WI38 (cell line): ENCODE measurements around the gene PTPRB.

Experiments used
- H3K4me3 ChIP-seq: 2 replicates; pipeline ENCODE4 v1.5.1; 2011; ENCODE audit warnings: low read depth, mild to moderate bottlenecking, control low read depth, low read length
- TF ChIP-seq, protein P1 (sequence below): IDR thresholded peaks from 2 replicates; pipeline ENCODE4 v1.5.1; 2012; ENCODE audit warnings: low read depth, mild to moderate bottlenecking, control low read depth, low read length

The PTPRB gene

DNA sequence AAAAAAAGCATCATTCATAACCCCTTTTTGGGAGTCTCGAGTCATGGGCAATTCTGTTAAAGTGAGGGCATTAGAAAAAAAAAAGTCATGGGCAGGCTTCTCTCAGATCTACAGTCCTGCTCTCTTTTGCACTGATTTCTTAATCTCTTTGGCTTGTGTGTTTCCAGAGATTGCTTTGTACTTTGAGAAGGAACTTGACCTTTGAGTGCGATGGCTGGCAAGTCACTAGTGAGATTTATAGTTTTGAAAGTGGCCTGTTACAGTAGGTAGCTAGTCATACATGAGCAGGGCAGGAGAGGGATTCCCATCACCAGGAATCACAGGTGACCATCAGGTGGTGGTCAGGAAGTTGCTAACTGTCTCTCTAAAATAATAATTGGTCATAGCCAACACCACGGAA lies 151.5 kb downstream of the PTPRB start:
- no peak overlapping the region for H3K4me3 ChIP-seq
- TF ChIP-seq, protein P1, sequence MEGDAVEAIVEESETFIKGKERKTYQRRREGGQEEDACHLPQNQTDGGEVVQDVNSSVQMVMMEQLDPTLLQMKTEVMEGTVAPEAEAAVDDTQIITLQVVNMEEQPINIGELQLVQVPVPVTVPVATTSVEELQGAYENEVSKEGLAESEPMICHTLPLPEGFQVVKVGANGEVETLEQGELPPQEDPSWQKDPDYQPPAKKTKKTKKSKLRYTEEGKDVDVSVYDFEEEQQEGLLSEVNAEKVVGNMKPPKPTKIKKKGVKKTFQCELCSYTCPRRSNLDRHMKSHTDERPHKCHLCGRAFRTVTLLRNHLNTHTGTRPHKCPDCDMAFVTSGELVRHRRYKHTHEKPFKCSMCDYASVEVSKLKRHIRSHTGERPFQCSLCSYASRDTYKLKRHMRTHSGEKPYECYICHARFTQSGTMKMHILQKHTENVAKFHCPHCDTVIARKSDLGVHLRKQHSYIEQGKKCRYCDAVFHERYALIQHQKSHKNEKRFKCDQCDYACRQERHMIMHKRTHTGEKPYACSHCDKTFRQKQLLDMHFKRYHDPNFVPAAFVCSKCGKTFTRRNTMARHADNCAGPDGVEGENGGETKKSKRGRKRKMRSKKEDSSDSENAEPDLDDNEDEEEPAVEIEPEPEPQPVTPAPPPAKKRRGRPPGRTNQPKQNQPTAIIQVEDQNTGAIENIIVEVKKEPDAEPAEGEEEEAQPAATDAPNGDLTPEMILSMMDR: no peak

DNA sequence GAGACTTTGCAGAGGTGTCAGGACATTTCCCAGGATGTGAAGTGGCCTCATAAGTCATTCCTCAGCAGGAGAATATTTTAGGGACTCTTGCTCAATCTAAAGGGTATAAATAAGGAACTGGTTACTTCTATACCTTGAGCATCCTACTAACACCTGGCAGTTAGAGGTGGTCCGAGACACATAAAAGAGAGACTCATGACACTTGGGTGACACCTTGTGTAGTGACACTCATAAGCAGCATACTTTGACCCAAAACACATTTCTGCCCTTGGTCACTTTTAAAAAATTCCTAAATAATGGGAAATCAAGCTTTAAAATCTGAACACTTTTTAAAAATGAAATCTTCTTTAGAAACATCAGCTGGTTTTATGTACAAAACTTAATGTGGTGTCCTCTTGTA lies 152.8 kb downstream of the PTPRB start:
- no peak overlapping the region for H3K4me3 ChIP-seq
- TF ChIP-seq, protein P1: no peak

DNA sequence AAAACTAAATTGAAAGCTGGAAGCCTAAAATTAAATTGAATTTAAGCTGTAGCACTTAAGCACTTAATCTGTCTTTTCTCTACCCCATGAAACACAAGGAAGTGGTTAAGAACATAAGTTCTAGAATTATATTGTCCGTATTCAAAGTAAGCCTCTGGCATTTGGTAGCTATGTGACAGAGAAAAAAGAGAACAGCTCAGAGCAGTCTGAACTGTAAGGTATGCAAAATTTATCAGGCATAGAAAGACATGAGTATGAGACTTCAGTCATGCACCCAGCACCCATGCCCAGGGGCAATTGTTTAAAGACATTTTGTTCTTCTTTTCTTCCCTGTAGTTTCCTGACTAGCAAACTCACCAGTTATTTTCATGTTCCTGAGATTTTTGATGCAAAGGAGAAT lies 154.5 kb downstream of the PTPRB start:
- TF ChIP-seq, protein P1: no peak
- no peak overlapping the region for H3K4me3 ChIP-seq

DNA sequence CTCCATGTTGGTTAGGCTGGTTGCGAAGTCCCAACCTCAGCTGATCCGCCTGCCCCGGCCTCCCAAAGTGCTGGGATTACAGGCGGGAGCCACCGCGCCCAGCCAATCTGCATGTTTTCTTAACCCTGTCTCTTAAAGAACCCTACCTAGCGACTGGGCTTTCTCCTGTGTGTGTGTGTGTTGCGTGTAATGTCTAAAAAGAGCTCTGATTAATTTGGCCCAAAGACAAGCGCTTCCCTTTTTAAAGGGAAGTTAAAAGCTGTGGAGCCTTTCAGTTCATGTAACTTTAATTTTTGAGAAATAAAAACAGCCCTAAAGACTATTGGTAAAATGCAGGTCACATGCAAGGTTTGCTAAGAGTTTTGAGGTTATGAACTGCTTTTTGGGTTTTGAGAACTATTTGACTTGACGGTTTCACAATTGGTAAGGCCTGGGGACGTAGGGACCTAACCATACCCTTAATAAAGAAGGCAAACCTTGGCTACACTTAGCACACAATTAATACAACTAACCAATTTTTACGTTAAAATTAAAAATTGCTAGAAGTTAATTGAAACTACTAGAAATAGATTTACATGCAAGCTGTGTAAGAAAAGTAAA lies 167.9 kb downstream of the PTPRB start:
- no peak overlapping the region for H3K4me3 ChIP-seq
- TF ChIP-seq, protein P1: no peak

DNA sequence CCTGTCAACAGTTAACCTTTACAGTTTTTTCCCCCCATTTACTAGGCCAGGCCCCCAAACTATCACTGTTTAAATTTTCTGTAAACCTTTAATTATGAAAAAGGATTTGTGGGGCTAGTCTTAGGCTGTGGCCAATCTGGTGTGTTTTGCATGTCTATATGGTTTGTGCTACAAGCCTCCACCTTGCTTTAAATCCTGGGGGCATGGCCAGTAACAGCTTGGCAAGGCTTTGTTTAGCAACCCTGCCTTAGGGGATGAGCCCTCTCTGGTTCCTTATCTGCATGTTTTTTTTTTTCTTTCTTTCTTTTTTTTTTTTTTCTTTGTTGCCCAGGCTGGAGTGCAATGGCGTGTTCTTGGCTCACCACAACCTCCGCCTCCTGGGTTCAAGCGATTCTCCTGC lies 168.5 kb downstream of the PTPRB start:
- no peak overlapping the region for H3K4me3 ChIP-seq

DNA sequence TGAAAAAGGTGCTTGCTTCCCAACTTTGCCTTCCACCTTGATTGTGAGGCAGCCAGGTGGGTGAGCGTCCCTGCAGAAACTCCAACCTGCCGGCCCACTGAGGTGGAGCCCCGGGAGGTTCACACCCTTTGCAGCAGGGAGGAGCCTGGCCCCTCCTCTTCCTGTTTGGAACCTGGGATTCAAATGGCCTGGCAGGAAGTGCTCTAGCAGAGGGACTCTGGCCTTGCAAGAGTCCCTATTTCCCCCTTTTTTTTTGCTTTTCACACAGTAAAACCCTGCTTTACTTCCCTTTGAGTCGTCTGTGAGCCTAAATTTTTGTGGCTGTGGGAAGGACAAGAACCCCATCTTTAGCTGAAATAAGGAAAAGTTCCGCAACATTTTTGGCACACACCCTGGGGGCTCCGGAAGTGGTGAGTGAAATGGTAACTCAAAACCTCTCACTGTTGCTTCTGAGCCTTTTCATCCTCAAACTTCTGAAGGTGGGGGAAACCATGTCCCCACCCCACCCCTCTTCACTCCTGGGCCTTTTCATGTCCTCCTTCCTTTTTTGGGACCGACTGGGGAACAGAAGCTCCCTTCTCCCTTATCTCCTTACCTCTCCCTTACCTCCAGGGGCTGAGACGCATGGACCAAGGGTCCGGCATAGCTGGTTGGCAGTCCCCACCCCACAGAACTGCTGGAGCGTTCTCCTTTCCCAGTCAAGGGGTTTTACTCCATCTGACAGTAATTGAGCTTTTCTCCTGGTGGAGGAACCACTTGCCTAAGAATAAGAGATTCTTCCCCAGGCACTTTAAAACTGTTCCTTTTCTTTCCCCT lies 169.1 kb downstream of the PTPRB start:
- H3K4me3 ChIP-seq: no peak overlapping the region
- TF ChIP-seq, protein P1: no peak

More for the DNA sequence above, 168.5 kb downstream of the PTPRB start:
- TF ChIP-seq, protein P1: no peak

DNA sequence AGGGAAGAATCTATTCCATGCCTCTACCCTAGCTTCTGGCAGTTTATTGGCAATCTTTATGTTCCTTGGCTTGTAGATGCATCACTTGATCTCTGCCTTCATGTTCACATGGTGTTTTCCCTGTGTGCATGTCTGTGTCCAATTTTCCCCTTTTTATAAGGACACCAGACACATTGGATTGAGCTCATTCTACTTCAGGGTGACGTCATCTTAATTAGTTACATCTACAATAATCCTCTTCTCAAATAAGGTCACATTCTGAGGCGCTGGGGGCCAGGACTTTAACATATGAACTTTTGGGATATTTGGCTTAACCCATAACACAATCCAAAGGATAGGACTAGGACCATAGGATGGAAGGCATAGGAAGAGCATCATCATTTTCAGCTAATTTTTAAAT lies 169.8 kb downstream of the PTPRB start:
- H3K4me3 ChIP-seq: no peak overlapping the region
- TF ChIP-seq, protein P1: no peak
